PFSK-1 (cell line): ENCODE data around the gene KIF5C.

Experiments used
- FOXP2 ChIP-seq: optimal IDR thresholded peaks from 2 replicates; pipeline ENCODE3; 2011; ENCODE audit warnings: borderline replicate concordance, control low read depth, inconsistent platforms; ENCODE audit not compliant: insufficient read depth; ENCODE audit errors: extremely low read length, extremely low read depth
- POLR2AphosphoS5 ChIP-seq: IDR thresholded peaks from 2 replicates; pipeline ENCODE4 v1.6.1; 2012; ENCODE audit warnings: low read depth, mild to moderate bottlenecking, control low read depth, low read length, moderate library complexity
- SIN3A ChIP-seq: IDR thresholded peaks from 2 replicates; pipeline ENCODE4 v1.6.1; 2012; ENCODE audit warnings: mild to moderate bottlenecking, low read length, moderate library complexity, borderline replicate concordance; ENCODE audit not compliant: insufficient read depth
- TAF1 ChIP-seq: IDR thresholded peaks from 2 replicates; pipeline ENCODE4 v1.6.1; 2012; ENCODE audit warnings: low read length, control low read depth, borderline replicate concordance; ENCODE audit not compliant: insufficient read depth
- TF ChIP-seq, protein P1 (sequence below), 2 experiments: IDR thresholded peaks; 2 replicates each; pipeline versions ENCODE4 v1.6.1 to v1.8.0; 2011 to 2012; ENCODE audit warnings: low read depth in 2 of 2, low read length in 2 of 2, control low read depth in 1 of 2, inconsistent platforms in 1 of 2, mild to moderate bottlenecking in 1 of 2, moderate library complexity in 1 of 2; ENCODE audit not compliant: insufficient read depth in 1 of 2

Gene KIF5C

DNA sequence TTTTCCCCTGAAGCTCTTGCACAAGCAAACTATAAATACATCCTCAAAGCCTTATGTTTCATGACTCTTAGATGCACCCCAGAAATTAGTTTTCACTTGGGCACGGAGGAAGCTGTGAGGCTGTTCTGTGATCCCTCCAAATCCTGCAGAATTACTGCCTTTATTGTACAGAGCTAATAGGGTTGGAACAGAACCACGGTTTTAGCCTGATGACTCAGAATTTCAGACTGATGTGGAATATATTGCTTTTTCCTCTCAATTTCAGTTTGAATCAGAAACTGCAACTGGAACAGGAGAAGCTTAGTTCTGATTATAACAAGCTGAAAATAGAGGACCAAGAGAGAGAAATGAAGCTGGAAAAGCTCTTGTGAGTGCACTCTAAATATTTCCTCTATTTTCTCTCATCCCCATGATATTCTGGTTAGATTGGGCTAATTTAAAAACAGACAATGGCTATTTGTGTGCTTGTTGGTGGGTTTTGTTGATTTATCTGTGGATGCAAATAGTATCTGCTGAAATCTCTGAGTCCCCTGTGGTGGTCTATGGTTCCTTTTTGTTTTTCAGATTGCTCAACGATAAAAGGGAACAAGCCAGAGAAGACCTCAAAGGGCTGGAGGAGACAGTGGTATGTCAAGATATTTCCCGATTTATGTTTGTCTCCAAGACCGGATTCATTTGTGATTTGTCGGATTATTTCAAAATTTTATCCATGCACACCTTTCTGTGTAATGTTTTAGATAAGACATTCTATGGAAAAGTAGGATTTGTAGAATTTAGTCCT is 125.3 kb downstream of the KIF5C start:
- no peak for TF ChIP-seq POLR2AphosphoS5

DNA sequence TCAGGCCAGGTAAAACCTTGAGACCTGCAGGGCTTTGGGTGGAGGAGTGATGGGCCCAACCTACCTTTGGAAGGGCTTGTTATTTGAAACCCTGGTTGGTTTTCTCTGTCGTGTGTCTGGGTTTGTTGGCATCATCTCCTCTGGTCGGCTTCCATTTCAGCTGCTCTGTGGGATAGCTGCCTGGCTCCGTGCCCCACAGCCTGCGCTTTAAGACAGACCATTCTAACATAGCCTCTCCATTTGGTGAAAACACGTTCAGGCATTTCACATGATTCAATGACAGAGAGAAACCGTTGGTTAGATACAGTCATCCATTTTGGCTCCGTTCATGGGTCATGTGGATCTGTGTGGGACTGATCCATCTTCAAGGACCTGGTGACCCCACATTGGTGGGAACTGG is 126.5 kb downstream of the KIF5C start:
- no peak for TF ChIP-seq TAF1
- TF ChIP-seq POLR2AphosphoS5 = no peak
- no peak for TF ChIP-seq FOXP2
- TF ChIP-seq, protein P1, sequence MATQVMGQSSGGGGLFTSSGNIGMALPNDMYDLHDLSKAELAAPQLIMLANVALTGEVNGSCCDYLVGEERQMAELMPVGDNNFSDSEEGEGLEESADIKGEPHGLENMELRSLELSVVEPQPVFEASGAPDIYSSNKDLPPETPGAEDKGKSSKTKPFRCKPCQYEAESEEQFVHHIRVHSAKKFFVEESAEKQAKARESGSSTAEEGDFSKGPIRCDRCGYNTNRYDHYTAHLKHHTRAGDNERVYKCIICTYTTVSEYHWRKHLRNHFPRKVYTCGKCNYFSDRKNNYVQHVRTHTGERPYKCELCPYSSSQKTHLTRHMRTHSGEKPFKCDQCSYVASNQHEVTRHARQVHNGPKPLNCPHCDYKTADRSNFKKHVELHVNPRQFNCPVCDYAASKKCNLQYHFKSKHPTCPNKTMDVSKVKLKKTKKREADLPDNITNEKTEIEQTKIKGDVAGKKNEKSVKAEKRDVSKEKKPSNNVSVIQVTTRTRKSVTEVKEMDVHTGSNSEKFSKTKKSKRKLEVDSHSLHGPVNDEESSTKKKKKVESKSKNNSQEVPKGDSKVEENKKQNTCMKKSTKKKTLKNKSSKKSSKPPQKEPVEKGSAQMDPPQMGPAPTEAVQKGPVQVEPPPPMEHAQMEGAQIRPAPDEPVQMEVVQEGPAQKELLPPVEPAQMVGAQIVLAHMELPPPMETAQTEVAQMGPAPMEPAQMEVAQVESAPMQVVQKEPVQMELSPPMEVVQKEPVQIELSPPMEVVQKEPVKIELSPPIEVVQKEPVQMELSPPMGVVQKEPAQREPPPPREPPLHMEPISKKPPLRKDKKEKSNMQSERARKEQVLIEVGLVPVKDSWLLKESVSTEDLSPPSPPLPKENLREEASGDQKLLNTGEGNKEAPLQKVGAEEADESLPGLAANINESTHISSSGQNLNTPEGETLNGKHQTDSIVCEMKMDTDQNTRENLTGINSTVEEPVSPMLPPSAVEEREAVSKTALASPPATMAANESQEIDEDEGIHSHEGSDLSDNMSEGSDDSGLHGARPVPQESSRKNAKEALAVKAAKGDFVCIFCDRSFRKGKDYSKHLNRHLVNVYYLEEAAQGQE (IDR thresholded peaks at IDR 0.05; ENCODE audit: insufficient read depth in 1 of 2, low read depth in 2 of 2, low read length in 2 of 2) = no peak
- TF ChIP-seq SIN3A = no peak

DNA sequence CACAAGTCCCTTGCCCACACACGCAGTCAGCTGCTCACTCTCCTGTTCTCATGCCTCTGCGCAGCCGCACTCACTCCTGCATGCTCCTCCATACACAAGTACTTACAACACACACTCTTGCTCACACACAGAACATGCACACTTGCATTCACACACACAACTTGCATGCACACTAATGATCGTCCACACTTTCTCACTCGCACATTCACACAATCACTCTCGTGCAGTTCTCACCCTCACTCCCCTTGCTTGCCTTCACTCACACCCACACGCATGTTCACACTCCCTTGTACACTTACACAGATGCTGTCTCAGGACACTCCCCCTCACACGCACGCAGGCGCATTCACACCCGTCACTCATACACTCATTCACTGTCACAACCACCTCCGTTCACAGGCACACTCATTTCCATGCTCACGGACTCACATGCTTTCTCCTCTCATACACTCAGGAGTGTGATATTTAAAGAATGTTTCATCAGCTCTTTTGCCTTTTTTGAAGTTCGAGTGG is 127.4 kb downstream of the KIF5C start:
- TF ChIP-seq FOXP2 (no peak), TAF1 (no peak)
- TF ChIP-seq, protein P1 (IDR thresholded peaks at IDR 0.05; ENCODE audit: insufficient read depth in 1 of 2, low read depth in 2 of 2, low read length in 2 of 2) = no peak

DNA sequence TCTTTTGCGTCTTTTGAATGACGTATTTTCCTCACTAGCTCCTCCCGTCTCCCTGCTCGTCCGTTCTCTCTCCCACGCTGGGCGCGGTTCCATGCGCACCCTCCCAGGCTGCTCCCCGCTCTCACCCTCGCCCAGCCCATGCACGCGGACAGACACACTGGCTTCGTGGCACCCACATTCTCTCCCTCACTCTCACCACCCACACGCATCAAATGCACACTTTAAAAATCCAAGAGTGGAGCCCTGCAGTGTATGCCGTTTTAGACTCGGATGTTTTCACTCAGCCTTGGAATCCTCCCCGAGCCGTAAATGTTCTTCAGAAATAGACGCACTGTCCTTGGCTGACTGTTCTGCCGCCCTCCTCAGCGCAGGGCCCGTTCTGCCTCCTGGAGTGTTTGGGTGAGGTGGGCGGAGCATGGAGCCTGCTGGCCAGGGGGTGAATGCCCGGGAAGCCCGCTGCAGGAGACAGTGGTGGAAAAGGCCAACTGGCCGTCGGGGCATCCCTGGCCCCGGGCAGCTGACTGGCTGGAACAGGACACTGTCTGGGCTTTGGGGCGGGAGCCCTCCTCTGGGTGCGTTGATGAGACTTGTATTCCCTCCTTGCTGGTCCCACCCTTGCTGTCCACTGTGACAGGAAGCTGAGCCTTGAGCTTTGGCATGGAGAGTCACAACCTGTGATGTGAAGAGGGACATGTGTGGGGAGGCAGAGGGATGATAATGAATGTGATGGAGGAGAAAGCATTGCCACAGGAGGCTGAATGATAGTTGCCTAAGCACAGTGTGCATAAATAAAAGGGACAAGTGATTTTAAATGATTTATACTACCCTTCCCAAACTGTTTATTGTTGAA is 128.1 kb downstream of the KIF5C start:
- TF ChIP-seq, protein P1 (IDR thresholded peaks at IDR 0.05; ENCODE audit: insufficient read depth in 1 of 2, low read depth in 2 of 2, low read length in 2 of 2) = no peak
- TF ChIP-seq POLR2AphosphoS5 (no peak), TAF1 (no peak), FOXP2 (no peak), SIN3A (no peak)

DNA sequence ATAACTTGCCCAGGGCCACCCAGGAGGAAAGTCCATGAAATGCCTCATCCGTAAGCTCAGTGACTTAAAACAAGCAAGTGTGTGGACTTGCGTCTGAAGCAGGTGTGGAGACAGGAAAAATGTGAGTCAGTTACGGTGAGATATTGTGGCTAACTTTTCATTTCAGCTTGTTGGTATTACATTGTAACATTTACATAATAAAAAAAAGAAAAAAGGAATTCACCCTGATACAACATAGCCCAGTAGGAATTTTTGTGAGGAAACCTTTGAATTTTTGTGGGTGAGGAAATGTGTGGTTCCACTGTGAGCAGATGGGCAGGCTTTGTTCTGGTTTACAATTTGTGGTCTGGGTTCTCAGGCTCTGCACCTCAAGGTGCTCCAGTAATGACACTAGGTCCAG is 129.8 kb downstream of the KIF5C start:
- TF ChIP-seq FOXP2 (no peak), SIN3A (no peak), TAF1 (no peak), POLR2AphosphoS5 (no peak)
- TF ChIP-seq, protein P1 (IDR thresholded peaks at IDR 0.05; ENCODE audit: insufficient read depth in 1 of 2, low read depth in 2 of 2, low read length in 2 of 2) = no peak
